Choroid plexus epithelial cell (primary cell): ENCODE measurements around the gene EIF2S2.

Source experiments
- DNase-seq: peaks from one replicate; pipeline ENCODE4 v3.0.0-alpha.2; 2010; ENCODE audit warnings: low read depth
- H3K4me3 ChIP-seq: 2 replicates; pipeline ENCODE4 v1.5.1; 2011; ENCODE audit warnings: low read depth, mild to moderate bottlenecking, control low read depth, low read length, moderate library complexity
- TF ChIP-seq, protein P1 (sequence below): conservative IDR thresholded peaks from 2 replicates; pipeline ENCODE4 v1.5.1; 2011; ENCODE audit warnings: low read depth, mild to moderate bottlenecking, control low read depth, inconsistent platforms, low read length, moderate library complexity

The EIF2S2 gene

DNA sequence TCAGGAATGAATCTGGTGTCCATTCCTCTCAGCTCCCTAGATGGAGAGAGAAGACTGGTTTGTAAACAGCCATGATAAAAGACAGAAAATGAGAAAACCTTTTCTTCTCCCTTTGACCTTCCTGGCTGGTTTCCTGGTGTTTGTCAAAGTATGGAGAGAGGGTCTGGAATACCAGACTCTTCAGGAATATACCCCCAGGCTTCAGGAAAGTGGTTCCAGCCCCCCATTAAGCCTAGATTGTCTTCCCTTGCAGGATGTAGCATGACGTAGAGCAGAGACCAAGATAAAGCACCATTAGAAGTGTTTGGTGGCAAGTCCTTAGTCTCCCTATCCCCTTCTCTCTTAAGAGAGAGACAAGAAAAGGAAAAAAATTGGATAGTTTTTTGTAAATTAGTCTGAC is 51.1 kb downstream of the EIF2S2 start:
- no peak overlapping the region for H3K4me3 ChIP-seq
- TF ChIP-seq, protein P1, sequence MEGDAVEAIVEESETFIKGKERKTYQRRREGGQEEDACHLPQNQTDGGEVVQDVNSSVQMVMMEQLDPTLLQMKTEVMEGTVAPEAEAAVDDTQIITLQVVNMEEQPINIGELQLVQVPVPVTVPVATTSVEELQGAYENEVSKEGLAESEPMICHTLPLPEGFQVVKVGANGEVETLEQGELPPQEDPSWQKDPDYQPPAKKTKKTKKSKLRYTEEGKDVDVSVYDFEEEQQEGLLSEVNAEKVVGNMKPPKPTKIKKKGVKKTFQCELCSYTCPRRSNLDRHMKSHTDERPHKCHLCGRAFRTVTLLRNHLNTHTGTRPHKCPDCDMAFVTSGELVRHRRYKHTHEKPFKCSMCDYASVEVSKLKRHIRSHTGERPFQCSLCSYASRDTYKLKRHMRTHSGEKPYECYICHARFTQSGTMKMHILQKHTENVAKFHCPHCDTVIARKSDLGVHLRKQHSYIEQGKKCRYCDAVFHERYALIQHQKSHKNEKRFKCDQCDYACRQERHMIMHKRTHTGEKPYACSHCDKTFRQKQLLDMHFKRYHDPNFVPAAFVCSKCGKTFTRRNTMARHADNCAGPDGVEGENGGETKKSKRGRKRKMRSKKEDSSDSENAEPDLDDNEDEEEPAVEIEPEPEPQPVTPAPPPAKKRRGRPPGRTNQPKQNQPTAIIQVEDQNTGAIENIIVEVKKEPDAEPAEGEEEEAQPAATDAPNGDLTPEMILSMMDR = no peak
- DNase-seq = no peak

DNA sequence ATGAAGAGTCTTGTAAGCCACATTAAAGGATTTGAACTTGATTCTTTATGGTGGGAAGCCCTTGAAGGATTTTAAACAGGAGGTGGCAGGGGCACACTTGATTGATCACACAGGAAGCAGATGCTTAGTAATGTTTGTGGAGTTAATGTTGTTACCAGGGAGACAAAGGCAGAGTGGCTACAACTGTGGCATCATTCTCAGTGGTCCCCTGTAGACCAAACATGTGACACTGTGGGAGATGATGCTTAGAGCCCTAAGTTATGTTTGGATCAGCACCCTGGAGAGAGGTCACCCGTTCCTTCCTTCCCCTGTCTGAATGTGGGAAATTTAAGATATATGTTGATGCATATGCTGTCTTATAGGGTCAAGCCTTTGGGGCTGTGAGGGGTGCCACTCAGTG is 53.2 kb downstream of the EIF2S2 start:
- H3K4me3 ChIP-seq = no peak overlapping the region
- TF ChIP-seq, protein P1 = no peak
- peak; percentile 40 for DNase-seq

DNA sequence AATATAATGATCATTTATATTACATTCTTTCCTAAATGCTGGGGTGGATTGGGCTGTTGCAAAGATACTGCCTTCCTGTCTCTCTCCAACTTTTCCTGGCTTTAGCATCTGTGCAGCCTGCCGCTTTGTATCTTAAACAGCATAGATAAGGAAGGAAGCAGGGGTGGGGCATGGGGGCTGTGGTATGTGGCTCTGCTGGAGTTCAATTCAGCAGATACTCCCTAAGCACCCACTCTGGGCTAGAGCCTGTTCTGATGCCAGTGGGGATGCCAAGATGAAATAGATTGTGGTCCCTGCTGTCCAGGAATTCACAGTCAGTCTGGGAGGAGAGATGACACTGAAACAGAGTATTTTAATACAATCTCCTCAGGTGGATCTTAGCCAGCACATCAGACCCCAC is 56.8 kb downstream of the EIF2S2 start:
- DNase-seq = no peak
- no peak overlapping the region for H3K4me3 ChIP-seq
- TF ChIP-seq, protein P1 = no peak

DNA sequence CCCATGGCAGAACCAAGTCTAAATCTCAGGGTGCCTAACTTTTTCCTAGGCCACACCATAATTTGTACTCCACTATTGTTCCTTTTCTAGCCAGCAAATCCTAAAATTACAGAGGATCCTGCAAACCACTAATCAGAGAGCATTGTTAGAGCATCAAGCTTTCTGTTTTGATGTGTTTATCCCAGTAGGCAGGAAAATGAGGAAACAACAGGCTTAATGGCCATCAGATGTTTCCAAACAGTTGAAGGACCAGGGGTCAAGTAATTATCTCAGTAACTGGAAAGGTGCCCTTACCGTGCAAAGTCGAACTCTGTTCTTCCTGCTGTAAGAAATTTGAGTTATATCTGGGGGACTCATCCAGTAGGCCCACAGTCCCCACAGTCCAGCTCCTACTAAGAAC is 59.6 kb downstream of the EIF2S2 start:
- TF ChIP-seq, protein P1 = no peak
- DNase-seq = no peak
- no peak overlapping the region for H3K4me3 ChIP-seq

DNA sequence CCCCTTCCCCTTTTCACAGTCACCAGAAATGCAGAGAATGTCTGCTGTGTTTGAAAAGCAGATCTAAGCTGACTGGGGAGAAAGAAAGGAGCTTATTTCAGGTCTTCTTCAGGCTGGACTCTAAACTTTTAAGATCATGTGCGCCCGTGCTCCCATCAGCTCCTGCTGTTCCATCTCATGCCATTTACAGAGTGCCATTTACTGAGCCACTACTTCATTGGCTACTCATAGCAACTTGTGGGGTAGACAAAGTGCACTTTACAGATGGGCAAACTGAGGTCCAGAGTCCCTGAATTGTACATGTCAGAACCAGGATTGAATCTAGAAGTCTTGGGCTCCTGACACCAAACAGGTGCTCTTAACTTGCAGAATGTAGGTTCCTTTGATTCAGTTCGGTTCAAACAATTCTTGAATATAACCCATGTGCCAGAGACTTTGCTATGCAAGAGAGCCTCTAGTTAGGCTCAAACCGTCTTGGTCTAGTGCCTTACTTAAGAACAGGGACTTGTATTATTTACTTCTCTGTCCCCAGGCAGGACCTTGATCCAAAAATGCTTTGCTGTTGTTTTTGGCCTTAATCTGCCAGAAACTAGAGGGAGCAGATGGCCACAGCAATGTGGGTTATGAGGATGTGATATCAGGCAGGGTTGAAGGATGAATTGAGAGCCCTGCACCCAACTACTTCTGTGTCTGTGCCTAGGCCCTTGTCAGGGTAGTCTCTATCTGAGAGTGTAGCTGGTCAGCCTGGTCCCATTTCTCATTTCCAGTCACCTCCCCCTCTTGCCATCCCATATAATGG is 61.9 kb downstream of the EIF2S2 start:
- no peak overlapping the region for H3K4me3 ChIP-seq
- TF ChIP-seq, protein P1 = no peak
- no peak for DNase-seq

DNA sequence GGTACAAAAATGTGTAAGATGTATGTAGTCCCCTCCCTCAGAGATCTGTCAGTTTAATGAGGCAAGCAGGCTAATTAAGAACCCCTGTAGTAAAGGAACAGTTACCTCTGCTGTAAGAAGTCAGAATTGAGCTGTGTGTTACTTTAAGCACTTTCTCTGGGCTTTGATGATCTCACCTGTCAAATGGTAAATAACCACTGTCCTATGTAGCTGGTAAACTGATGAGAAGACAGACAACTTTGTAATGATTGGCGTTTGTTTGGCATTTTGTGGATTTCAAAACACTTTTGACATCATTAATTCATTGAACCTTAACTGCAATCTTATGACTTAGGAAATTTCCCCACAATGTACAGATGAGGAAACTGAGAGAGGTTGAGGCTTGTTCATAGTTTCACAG is 62.7 kb downstream of the EIF2S2 start:
- H3K4me3 ChIP-seq = no peak overlapping the region
- TF ChIP-seq, protein P1 = no peak
- DNase-seq = no peak

DNA sequence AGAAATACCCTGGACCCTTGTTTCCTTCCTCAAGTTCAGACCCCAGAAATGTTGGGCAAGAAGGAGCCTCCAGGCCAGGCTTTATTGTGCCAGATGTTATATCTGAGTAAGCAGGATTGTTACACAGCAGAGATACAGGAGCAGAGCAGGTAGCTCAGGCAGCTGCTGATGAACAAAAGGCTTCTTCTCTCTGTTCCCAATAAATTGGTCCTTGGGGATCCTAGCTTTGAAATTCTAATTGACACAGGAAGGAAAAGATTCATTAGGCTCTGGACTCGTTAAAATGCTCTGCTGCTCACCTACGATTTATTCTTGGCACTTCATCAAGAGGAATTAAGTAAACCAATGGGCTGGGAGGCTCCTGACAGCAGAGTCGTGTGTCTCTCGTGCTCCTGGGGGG is 64.1 kb downstream of the EIF2S2 start:
- TF ChIP-seq, protein P1 = no peak
- H3K4me3 ChIP-seq = no peak overlapping the region
- no peak for DNase-seq
